OCI-LY3 (cell line): ENCODE results near the gene BMS1.
"Not testable (repeated sequence)": the region's sequence is repeated elsewhere in the genome, so short reads cannot be mapped to it uniquely, and the experiment has no call there.

Experiments
- H2AFZ ChIP-seq: fragments of 200-600, 300-600 bp; shearing (Covaris generic); 2 replicates; pipeline ENCODE4 v1.6.0; 2014; ENCODE audit warnings: antibody characterized with exemption, low read depth, low read length
- H3K27ac ChIP-seq: fragments of 200-600, 300-600 bp; sonication (generic); 2 replicates; pipeline ENCODE4 v1.5.1; 2014; ENCODE audit warnings: mild to moderate bottlenecking, low read length, moderate library complexity, mixed read lengths
- H3K27me3 ChIP-seq: fragments of 200-600, 300-600 bp; sonication (generic); 2 replicates; pipeline ENCODE4 v1.6.1; 2014; ENCODE audit warnings: low read depth, low read length, mixed read lengths
- H3K36me3 ChIP-seq: fragments of 200-600, 300-600 bp; sonication (generic); replicated peaks from 2 replicates; pipeline ENCODE3; 2014; ENCODE audit warnings: low read depth, low read length, mixed read lengths
- H3K4me1 ChIP-seq: fragments of 300-600, 200-600 bp; sonication (generic); 2 replicates; pipeline ENCODE4 v1.6.1; 2014; ENCODE audit warnings: low read length, mixed read lengths
- H3K4me2 ChIP-seq: fragments of 200-600, 300-600 bp; sonication (generic); 2 replicates; pipeline ENCODE4 v1.6.1; 2014; ENCODE audit warnings: low read length, mixed read lengths
- H3K4me3 ChIP-seq: fragments of 300-600, 200-600 bp; sonication (generic); 2 replicates; pipeline ENCODE4 v1.5.1; 2014; ENCODE audit warnings: antibody characterized with exemption, mild to moderate bottlenecking, low read length, moderate library complexity
- H3K79me2 ChIP-seq: fragments of 300-600, 200-600 bp; shearing (Covaris generic); 2 replicates; pipeline ENCODE4 v1.6.1; 2014; ENCODE audit warnings: mild to moderate bottlenecking, low read length, mixed read lengths
- H3K9ac ChIP-seq: fragments of 300-600, 200-600 bp; shearing (Covaris generic); 2 replicates; pipeline ENCODE4 v1.6.0; 2014; ENCODE audit warnings: mild to moderate bottlenecking, low read length, moderate library complexity
- H3K9me3 ChIP-seq: fragments of 200-600, 300-600 bp; shearing (Covaris generic); 2 replicates; pipeline ENCODE4 v1.6.1; 2014; ENCODE audit warnings: low read length, mixed read lengths; ENCODE audit not compliant: insufficient read depth
- H4K20me1 ChIP-seq: fragments of 200-600, 300-600 bp; sonication (generic); 2 replicates; pipeline ENCODE4 v1.6.1; 2016; ENCODE audit warnings: low read length, mixed read lengths; ENCODE audit not compliant: insufficient read depth
- CTCF ChIP-seq: fragments of 200-600, 300-600 bp; sonication (generic); IDR thresholded peaks from 2 replicates; pipeline ENCODE4 v1.5.1; 2014; ENCODE audit warnings: antibody characterized with exemption, low read length, low read depth
- EZH2phosphoT487 ChIP-seq: fragments of 200-600 bp; shearing (Covaris generic); IDR thresholded peaks from 2 replicates; pipeline ENCODE4 v1.6.1; 2018; ENCODE audit warnings: antibody characterized with exemption, mixed run types, low read depth

BMS1 gene

GRCh38 chr10:42827201-42827600, 44.6 kb downstream of the BMS1 start:
- Histone ChIP-seq H3K9ac (no peak overlapping the region), H3K4me2 (no peak overlapping the region), H2AFZ (no peak overlapping the region), H3K27me3 (no peaks in the 10 kb centered on the region), H4K20me1 (no peaks in the 10 kb centered on the region), H3K9me3 (no peaks in the 10 kb centered on the region), H3K4me3 (no peak overlapping the region), H3K36me3 (no peaks in the 10 kb centered on the region), H3K27ac (no peak overlapping the region), H3K4me1 (no peaks in the 10 kb centered on the region), H3K79me2 (peaks cover 5% of the 10 kb centered on the region; the same call in 1 of the 2 replicates)
- TF ChIP-seq EZH2phosphoT487 = no peak
- no peak for TF ChIP-seq CTCF

- not testable (repeated sequence) for H3K4me1 ChIP-seq, H3K4me2 ChIP-seq, H4K20me1 ChIP-seq, H3K27ac ChIP-seq, H3K27me3 ChIP-seq, H3K4me3 ChIP-seq, H3K9ac ChIP-seq, H3K36me3 ChIP-seq, H2AFZ ChIP-seq, H3K79me2 ChIP-seq, H3K9me3 ChIP-seq
These were observed 45.8 kb downstream of the BMS1 start for GRCh38 chr10:42828391-42828790.

GRCh38 chr10:42830237-42830636, 47.6 kb downstream of the BMS1 start:
- H4K20me1 ChIP-seq = no peaks in the 10 kb centered on the region
- H3K4me1 ChIP-seq = no peaks in the 10 kb centered on the region
- no peaks in the 10 kb centered on the region for H3K9me3 ChIP-seq
- H3K9ac ChIP-seq = no peak overlapping the region
- no peak overlapping the region for H3K4me3 ChIP-seq
- H3K27me3 ChIP-seq = no peaks in the 10 kb centered on the region
- no peak for TF ChIP-seq EZH2phosphoT487
- no peak overlapping the region for H3K4me2 ChIP-seq
- H3K36me3 ChIP-seq = no peaks in the 10 kb centered on the region
- peaks cover 5% of the 10 kb centered on the region; the same call in 1 of the 2 replicates for H3K79me2 ChIP-seq
- no peak overlapping the region for H3K27ac ChIP-seq
- no peak overlapping the region for H2AFZ ChIP-seq

GRCh38 chr10:42836096-42836495, 53.5 kb downstream of the BMS1 start:
- no peak overlapping the region for H3K4me3 ChIP-seq
- no peak overlapping the region for H3K4me2 ChIP-seq
- no peak overlapping the region for H2AFZ ChIP-seq
- H4K20me1 ChIP-seq = no peaks in the 10 kb centered on the region
- no peaks in the 10 kb centered on the region for H3K36me3 ChIP-seq
- no peak overlapping the region for H3K9ac ChIP-seq
- H3K4me1 ChIP-seq = no peaks in the 10 kb centered on the region
- H3K27me3 ChIP-seq = no peaks in the 10 kb centered on the region
- TF ChIP-seq EZH2phosphoT487 (no peak), CTCF (no peak)
- H3K79me2 ChIP-seq = no peaks in the 10 kb centered on the region
- no peaks in the 10 kb centered on the region for H3K9me3 ChIP-seq
- H3K27ac ChIP-seq = no peak overlapping the region

GRCh38 chr10:42836771-42837468, 54.3 kb downstream of the BMS1 start:
- Histone ChIP-seq H3K4me2 (no peak overlapping the region), H3K79me2 (no peaks in the 10 kb centered on the region), H2AFZ (no peak overlapping the region), H3K27ac (no peak overlapping the region), H3K4me3 (no peak overlapping the region), H4K20me1 (no peaks in the 10 kb centered on the region), H3K4me1 (no peaks in the 10 kb centered on the region), H3K27me3 (no peaks in the 10 kb centered on the region), H3K9ac (no peak overlapping the region), H3K36me3 (no peaks in the 10 kb centered on the region), H3K9me3 (no peaks in the 10 kb centered on the region)
- no peak for TF ChIP-seq EZH2phosphoT487
- no peak for TF ChIP-seq CTCF

- not testable (repeated sequence) for H3K9me3 ChIP-seq, H3K4me2 ChIP-seq, H3K27me3 ChIP-seq
These were observed 62.2 kb downstream of the BMS1 start for GRCh38 chr10:42844810-42845209.

GRCh38 chr10:42847261-42847660, 64.7 kb downstream of the BMS1 start:
- H2AFZ ChIP-seq, H3K27ac ChIP-seq, H4K20me1 ChIP-seq, H3K4me1 ChIP-seq, H3K79me2 ChIP-seq, H3K9ac ChIP-seq, H3K4me2 ChIP-seq, H3K9me3 ChIP-seq, H3K27me3 ChIP-seq, H3K36me3 ChIP-seq, H3K4me3 ChIP-seq: not testable (repeated sequence)

More at GRCh38 chr10:42844810-42845209, 62.2 kb downstream of the BMS1 start:
- H3K4me1 ChIP-seq, H3K9ac ChIP-seq, H3K36me3 ChIP-seq, H3K27ac ChIP-seq, H2AFZ ChIP-seq, H4K20me1 ChIP-seq, H3K79me2 ChIP-seq, H3K4me3 ChIP-seq: not testable (repeated sequence)
